Fibroblast of villous mesenchyme (primary cell): Measurements from ENCODE around the gene APEX1. TPM values are rescaled to one million over a fixed set of nuclear protein-coding genes. Genes with fewer than 3 reads are reported as not detected.
"Not testable (repeated sequence)": the region's sequence is repeated elsewhere in the genome, so short reads cannot be mapped to it uniquely, and the experiment has no call there.

Source experiments
- DNase-seq: peaks from one replicate; pipeline ENCODE4 v3.0.0-alpha.2; 2010; ENCODE audit warnings: low read depth
- H3K4me3 ChIP-seq: 2 replicates; pipeline ENCODE4 v1.5.1; 2011; ENCODE audit warnings: low read depth, mild to moderate bottlenecking, low read length
- CTCF ChIP-seq: IDR thresholded peaks from 2 replicates; pipeline ENCODE4 v1.5.1; 2012; ENCODE audit warnings: low read depth, mild to moderate bottlenecking, low read length; ENCODE audit not compliant: insufficient read depth
- total RNA-seq: library from RNA; depleted of rRNA; stranded (reverse); fragments of >200 nt; gene quantifications from 2 replicates; pipeline ENCODE4 v1.2.3, GENCODE V29; 2012

Gene APEX1
- total RNA-seq, 1 donor, result 34.1 TPM

GRCh38 chr14:20436363-20436755, 18.7 kb upstream of the APEX1 start:
- no peak overlapping the region for H3K4me3 ChIP-seq
- no peak for TF ChIP-seq CTCF
- no peak for DNase-seq

- no peak for DNase-seq
- no peak overlapping the region for H3K4me3 ChIP-seq
- TF ChIP-seq CTCF, result no peak
Observed at GRCh38 chr14:20438664-20439063, 16.4 kb upstream of the APEX1 start.

- H3K4me3 ChIP-seq, result no peak overlapping the region
- TF ChIP-seq CTCF, result no peak
- no peak for DNase-seq
Observed at GRCh38 chr14:20440465-20440864, 14.6 kb upstream of the APEX1 start.

- H3K4me3 ChIP-seq, result no peak overlapping the region
- DNase-seq, result no peak
- TF ChIP-seq CTCF, result no peak
Observed at GRCh38 chr14:20440882-20441281, 14.1 kb upstream of the APEX1 start.

GRCh38 chr14:20441461-20441860, 13.6 kb upstream of the APEX1 start:
- TF ChIP-seq CTCF, result no peak
- no peak for DNase-seq
- no peak overlapping the region for H3K4me3 ChIP-seq

- not testable (repeated sequence) for DNase-seq
Observed at GRCh38 chr14:20443650-20444049, 11.4 kb upstream of the APEX1 start.

GRCh38 chr14:20446889-20447288, 8.1 kb upstream of the APEX1 start:
- no peak for DNase-seq
- no peak for TF ChIP-seq CTCF
- H3K4me3 ChIP-seq, result no peak overlapping the region

More at GRCh38 chr14:20443650-20444049, 11.4 kb upstream of the APEX1 start:
- not testable (repeated sequence) for H3K4me3 ChIP-seq

GRCh38 chr14:20452831-20453230, 2.2 kb upstream of the APEX1 start:
- DNase-seq, result not testable (repeated sequence)

More at GRCh38 chr14:20452831-20453230, 2.2 kb upstream of the APEX1 start:
- not testable (repeated sequence) for H3K4me3 ChIP-seq
